GM15510 (cell line): Measurements from ENCODE around the gene LSG1.

ENCODE experiments used
- POLR2A ChIP-seq: IDR thresholded peaks from 3 replicates; pipeline ENCODE4 v1.6.1; 2011; ENCODE audit warnings: borderline replicate concordance; ENCODE audit not compliant: insufficient read length; ENCODE audit errors: extremely low read depth

The LSG1 gene

GRCh38 chr3:194682189-194682693 lies 10.2 kb upstream of the LSG1 start:
- TF ChIP-seq POLR2A: no peak

DNA sequence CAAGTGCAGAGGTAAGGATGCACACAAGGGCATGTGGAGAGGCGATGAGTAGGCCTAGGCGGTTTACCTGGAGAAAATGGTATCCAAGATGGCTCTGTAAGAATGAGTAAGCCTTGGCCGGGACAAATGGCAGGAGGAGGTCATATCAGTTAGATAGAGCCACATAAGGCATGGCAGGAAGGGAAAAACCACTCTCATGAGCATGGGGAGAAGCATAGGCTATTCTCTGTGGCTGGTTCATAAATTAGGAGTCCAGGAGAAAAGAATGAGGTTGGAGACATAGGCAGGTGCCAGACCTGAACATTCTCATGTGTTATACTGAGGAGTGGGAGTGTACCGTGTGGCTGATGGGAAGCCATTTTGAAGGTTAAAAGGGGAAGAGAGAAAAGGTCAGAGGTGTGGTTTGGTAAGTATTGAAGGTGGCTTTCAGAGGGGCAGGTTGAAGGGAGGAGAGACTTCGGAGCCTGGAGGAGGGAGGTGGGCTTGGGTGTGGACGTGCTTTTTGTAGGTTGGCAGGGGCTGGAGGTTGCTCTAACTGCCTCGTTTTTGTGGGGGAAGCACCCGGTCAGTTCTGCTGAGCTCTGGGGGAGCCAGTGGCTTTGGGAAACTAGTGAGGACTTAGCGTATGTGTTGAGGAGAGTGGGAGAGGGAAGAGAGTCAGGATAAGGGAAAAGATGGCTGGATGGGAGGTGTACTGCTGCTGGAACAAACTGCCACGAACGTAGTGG lies 9.1 kb upstream of the LSG1 start:
- TF ChIP-seq POLR2A: no peak

- TF ChIP-seq POLR2A: no peak
These were observed 4.5 kb upstream of the LSG1 start for GRCh38 chr3:194676471-194676870.

DNA sequence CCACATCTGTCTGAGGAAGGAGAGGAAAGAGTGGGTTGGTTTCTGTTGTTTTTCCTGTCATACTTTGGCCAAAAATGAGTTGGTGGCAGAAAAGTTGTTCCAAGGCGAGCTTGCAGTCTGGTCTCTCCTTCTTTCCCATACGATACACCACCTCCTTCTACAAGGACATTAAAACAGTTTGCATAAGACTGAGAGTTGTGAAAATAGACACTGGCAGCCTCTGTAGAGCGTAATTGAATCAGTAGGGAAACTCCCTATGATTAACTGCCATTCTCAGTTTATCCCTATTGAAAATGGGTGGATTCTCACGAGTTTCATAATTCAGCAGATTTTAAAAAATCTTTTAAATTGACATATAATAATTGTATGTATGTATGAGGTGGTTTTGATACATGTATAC lies 3.7 kb upstream of the LSG1 start:
- TF ChIP-seq POLR2A: no peak

GRCh38 chr3:194675081-194675640 lies 3.2 kb upstream of the LSG1 start:
- no peak for TF ChIP-seq POLR2A

- no peak for TF ChIP-seq POLR2A
These were observed 1.8 kb upstream of the LSG1 start for GRCh38 chr3:194673761-194674160.

DNA sequence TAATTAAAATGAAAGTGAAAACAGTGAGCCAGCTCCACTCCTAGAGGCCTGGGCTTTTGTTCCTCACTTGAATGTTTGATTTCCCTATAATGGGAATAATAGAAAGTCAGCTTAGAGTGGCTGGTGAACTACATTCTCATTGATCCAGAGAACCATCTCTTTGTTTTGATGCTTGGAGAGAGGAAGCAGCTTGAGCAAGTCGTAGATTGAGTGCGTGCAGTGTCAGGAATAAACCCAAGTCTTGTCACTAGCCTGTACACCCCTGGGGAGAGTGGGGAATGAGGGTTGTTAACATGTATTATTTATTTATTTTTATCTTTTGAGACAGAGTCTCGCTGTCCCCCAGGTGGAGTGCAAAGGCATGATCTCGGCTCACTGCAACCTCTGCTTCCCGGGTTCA lies 885 bp upstream of the LSG1 start:
- no peak for TF ChIP-seq POLR2A

DNA sequence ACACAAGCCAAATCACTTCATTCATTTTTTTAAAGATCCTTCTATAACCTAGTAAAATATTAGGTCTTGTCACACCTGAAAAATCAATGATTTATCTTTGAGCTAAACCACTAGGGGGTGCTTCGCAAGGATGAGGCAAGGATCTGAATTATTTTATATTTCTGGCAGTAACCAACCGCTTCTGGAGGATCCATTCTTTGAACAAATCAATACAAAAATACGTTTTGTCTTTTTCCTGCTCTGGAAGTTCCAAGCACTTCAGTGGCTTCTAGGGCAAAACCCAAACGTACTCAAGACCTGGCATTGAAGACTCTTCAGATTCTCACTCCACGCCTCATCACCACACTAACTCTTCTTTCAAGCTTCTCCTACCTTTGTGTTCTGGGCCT lies 486 bp downstream of the LSG1 start:
- TF ChIP-seq POLR2A: no peak

DNA sequence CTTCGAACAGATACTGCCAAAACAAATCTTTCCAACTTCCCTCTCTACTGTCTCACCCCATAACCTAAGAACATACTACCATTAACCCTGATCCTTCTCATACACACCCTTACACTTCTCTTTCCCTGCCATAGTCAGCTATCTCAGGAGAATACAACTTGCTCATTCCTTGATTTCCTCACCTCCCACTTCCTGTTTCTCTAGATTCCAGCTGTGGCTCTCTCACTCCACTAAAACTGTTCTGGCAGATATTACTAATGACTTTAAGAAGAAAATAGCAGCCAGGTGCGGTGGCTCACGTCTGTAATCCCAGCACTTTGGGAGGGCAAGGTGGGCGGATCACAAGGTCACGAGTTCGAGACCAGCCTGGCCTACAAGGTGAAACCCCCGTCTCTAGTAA lies 4.6 kb downstream of the LSG1 start:
- no peak for TF ChIP-seq POLR2A

- TF ChIP-seq POLR2A: no peak
These were observed 7.1 kb downstream of the LSG1 start for GRCh38 chr3:194664857-194665256.

DNA sequence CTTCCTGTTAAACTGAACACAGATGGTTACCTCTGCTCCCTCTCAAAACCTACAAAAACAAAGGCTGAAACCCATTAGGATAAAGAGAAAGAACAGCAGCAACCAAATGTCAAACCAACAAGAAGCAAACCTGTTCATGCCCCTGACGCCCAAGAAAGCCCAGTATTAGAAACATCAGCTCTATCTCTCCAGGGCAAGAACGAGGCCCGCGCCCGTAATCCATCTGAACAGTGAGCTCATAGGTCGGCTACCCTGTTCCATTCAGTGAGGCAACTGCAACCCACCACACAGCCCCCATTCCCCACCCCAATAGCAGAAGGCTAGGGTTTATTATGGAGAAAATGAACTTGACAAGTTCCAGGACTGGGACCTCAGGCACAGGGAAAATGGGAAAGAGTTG lies 10.0 kb downstream of the LSG1 start:
- TF ChIP-seq POLR2A: no peak

DNA sequence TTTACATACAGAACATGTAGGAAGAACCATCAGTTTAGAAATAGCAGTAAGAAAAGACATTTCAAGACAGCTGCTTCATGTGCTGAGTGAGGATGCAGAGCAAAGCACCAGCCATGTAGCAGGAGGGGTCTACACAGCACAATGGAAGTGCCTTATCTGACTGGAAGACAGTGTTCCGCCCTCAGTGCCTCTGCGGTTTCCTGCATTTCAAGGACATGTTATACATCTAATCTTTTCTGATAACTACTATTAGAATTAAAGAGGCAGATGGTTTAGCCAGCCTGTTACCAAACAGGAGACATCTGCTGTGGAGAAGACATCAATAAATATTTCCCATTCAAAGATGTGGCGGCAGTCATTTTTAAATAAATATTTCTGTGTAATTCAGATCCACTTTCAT lies 10.6 kb downstream of the LSG1 start:
- TF ChIP-seq POLR2A: no peak

DNA sequence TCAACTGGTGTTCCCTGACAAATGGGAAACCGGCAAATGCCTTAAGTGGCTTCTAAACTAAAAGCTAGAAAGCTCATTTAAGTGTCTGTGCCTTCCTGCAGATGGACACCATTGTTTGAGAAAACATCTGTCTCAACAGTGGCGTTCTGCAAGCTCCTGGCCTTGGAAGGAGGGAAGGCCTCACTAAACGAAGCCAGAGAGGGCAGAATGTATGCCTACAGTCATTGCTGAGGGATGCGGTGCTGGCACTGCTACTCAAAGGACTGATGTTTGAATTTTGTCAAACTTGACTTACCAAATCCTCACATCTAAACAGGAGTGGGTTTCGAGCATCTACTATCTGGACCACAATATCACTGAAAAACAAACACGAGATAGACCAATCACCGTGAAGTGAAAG lies 12.2 kb downstream of the LSG1 start:
- TF ChIP-seq POLR2A: no peak

DNA sequence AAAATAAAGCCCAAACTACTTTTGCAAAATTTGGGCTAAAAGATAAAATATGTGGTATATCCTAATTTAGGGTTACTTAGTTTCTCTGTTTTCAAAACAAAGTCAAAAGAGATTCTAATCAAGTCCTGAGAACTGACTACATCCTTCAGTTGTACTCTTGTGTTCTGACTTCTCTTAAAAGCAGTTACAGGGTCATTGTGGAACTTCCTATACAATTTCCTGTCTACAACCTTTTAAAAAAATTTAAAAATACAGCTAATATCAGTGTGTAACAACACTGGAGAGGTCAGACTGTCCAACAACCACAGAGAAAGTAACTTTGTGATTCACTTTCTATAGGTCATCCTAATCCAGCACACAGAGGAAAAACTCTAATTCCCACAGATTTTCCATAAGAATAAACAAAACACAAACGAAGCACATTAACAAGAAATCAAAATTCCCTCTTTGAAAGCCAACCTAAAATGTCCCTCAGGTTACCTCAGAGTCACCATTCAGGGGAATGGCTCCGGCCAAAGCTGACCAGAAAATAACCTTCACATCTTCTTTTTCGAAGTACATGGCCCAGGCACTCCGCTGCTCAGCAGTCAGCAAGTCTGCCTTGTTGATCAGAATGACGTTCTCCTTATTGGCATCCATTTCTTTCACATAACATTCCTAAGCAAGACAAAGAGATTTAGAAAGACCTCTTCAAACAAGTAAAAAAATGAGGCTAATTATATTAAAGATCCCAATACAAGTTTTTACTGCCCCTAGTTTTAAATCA lies 13.3 kb downstream of the LSG1 start:
- TF ChIP-seq POLR2A: no peak

- no peak for TF ChIP-seq POLR2A
These were observed 14.6 kb downstream of the LSG1 start for GRCh38 chr3:194657439-194657838.

DNA sequence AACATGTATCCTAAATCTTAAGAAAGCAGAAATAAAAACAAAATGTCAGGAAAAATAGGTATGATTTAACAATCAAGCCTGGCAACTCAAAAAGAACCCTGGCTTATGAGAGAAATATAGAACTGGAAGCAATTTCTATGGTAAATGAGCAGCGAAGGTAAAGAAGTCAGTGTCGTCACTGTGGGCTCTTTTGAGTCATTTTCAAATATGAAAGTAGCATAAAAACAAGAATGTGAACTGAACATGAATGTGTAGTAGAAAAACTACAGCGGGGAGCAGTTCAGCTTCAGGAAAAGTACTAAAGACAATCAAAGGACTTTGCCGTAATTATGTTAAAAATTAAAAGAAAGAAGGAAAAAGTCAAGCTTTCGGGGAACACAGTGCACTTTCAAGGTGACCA lies 17.5 kb downstream of the LSG1 start:
- no peak for TF ChIP-seq POLR2A
